ENCODE data around the gene FAM229B. TPM values are rescaled to one million over a fixed set of nuclear protein-coding genes. Genes with fewer than 3 reads are reported as not detected.

FAM229B gene
- total RNA-seq, 1 donor from 2014 or later = 13.6 TPM

GRCh38 chr6:112058243-112059032, 29.0 kb upstream of the FAM229B start:
- TF ChIP-seq CTCF (IDR thresholded peaks at IDR 0.05) = no peak
- Histone ChIP-seq H3K27ac (no peak overlapping the region), H3K36me3 (no peaks in the 10 kb centered on the region), H3K4me3 (no peak overlapping the region), H3K9me3 (no peaks in the 10 kb centered on the region), H3K27me3 (ENCODE audit: low read depth) (no peaks in the 10 kb centered on the region), H3K4me1 (no peaks in the 10 kb centered on the region)
- DNase-seq (no peak), ATAC-seq (no peak)
- intact Hi-C loops (cut with DNase I) = no loop called here

DNA sequence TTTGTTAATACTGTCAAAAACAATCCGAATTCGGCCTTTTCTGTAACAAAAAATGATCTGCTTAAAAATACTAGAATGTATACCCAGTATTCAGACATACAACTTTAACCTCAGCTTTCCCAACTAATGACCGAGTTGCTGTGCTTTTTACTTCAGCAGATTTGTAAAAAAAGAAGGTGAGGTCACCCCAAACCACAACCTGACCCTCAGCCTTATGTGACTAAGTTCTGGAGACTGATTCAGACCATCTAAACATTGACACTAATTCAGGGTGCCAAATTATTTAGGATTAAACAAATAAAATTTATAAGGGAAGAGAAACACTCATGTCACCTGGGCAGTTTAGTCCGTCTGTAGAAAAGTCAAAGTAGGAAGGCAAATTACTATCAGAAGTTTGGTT, 25.8 kb upstream of the FAM229B start:
- intact Hi-C loops (cut with DNase I) = no loop called here
- no peak overlapping the region for H3K4me3 ChIP-seq
- ATAC-seq = no peak
- no peak overlapping the region for H3K27ac ChIP-seq
- TF ChIP-seq CTCF (IDR thresholded peaks at IDR 0.05) = no peak
- no peak for DNase-seq
- H3K9me3 ChIP-seq = no peaks in the 10 kb centered on the region
- H3K36me3 ChIP-seq = no peaks in the 10 kb centered on the region
- no peaks in the 10 kb centered on the region for H3K4me1 ChIP-seq
- H3K27me3 ChIP-seq (ENCODE audit: low read depth) = no peaks in the 10 kb centered on the region

DNA sequence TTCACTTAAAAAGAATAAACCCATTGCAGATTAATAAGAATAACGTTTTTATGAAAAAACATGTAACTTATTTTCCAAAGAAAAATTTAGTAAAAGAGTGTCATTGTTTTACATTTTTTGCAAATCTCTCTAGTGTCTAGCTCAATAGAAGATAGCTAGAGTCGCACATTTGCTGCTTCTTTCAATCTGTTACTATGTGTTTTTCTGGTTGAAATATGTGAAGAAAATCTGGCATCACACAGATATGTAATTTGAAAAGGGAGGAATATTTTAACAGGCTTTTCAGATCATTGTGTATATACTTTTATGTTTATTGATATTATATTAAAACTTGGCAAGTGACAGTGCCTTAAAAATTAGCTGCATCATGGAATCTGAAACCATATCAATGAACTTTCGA, 24.4 kb upstream of the FAM229B start:
- H3K27ac ChIP-seq = no peak overlapping the region
- H3K4me3 ChIP-seq = no peak overlapping the region
- no peak for TF ChIP-seq CTCF (IDR thresholded peaks at IDR 0.05)
- no peak for DNase-seq
- H3K27me3 ChIP-seq (ENCODE audit: low read depth) = no peaks in the 10 kb centered on the region
- intact Hi-C loops (cut with DNase I) = no loop called here
- H3K9me3 ChIP-seq = no peaks in the 10 kb centered on the region
- H3K36me3 ChIP-seq = no peaks in the 10 kb centered on the region
- no peaks in the 10 kb centered on the region for H3K4me1 ChIP-seq
- no peak for ATAC-seq

DNA sequence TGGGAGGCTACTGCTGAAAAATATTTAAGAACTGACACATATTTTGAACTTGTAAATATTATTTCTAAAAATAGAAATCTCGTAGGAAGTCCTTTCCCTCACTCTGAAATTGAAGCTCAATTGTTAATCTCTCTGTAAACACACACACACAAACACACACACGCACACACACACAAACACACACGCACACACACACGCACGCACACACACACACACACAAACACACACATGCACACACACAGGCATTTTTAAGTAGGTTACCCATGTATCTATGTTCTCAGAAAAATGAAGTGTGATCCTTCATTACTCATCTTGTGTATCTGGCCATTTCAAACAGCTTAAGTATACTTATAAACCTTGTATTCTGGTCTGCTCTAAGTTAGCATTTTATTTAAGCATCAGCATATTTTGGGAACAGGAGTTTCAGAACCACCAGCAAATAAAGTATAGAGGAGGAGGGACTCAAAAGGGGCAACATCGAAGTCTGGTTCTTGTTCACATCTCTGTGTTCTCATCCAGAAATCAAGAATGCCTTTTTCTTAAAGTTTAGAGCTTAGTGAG, 21.9 kb upstream of the FAM229B start:
- Histone ChIP-seq H3K9me3 (no peaks in the 10 kb centered on the region), H3K27me3 (ENCODE audit: low read depth) (no peaks in the 10 kb centered on the region), H3K4me3 (no peak overlapping the region), H3K4me1 (no peaks in the 10 kb centered on the region), H3K36me3 (peaks cover 15% of the 10 kb centered on the region), H3K27ac (no peak overlapping the region)
- no peak for ATAC-seq
- DNase-seq = no peak
- intact Hi-C loops (cut with DNase I) = no loop called here
- TF ChIP-seq CTCF (IDR thresholded peaks at IDR 0.05) = no peak

DNA sequence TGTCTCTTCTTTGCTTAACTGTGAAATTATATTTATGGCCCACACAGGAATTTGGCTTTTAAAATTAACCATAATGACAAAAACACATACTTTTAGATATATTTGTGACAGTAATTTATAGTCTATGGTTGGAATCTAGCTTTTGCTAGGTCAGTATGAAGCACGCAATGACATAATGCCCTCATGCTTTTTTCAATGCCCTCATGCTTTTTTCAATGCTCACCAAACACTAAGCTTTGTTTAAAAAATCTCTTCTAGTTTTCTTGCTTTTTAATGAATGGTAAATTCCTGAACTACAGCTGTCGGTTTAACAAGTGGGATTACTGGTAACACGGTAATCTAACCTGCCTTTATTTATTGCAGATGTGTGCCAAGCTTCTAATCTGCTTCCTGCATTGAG, 20.8 kb upstream of the FAM229B start:
- no peaks in the 10 kb centered on the region for H3K9me3 ChIP-seq
- intact Hi-C loops (cut with DNase I) = no loop called here
- no peaks in the 10 kb centered on the region for H3K27me3 ChIP-seq (ENCODE audit: low read depth)
- H3K4me3 ChIP-seq = no peak overlapping the region
- peaks cover 26% of the 10 kb centered on the region for H3K36me3 ChIP-seq
- ATAC-seq = no peak
- no peaks in the 10 kb centered on the region for H3K4me1 ChIP-seq
- no peak overlapping the region for H3K27ac ChIP-seq
- no peak for DNase-seq
- no peak for TF ChIP-seq CTCF (IDR thresholded peaks at IDR 0.05)
